Osteocyte (in vitro differentiated cells): ENCODE measurements around the gene TMEM229B. TPM values are rescaled to one million over a fixed set of nuclear protein-coding genes. Genes with fewer than 3 reads are reported as not detected.

ENCODE experiments used
- DNase-seq: peaks from one replicate; pipeline ENCODE4 v3.0.0; 2021; ENCODE audit warnings: mixed read lengths; ENCODE audit not compliant: unreplicated experiment; ENCODE audit errors: extremely low spot score
- H3K27ac Mint-ChIP-seq: one replicate; pipeline ENCODE4 v1.8.0; 2021; ENCODE audit warnings: mild to moderate bottlenecking, mixed read lengths; ENCODE audit not compliant: unreplicated experiment
- H3K27me3 Mint-ChIP-seq: one replicate; pipeline ENCODE4 v1.8.0; 2021; ENCODE audit warnings: mixed read lengths; ENCODE audit not compliant: unreplicated experiment
- H3K36me3 Mint-ChIP-seq: one replicate; pipeline ENCODE4 v1.8.0; 2021; ENCODE audit warnings: mixed read lengths; ENCODE audit not compliant: unreplicated experiment
- H3K4me1 Mint-ChIP-seq: one replicate; pipeline ENCODE4 v1.8.0; 2021; ENCODE audit warnings: mixed read lengths; ENCODE audit not compliant: unreplicated experiment
- H3K4me3 Mint-ChIP-seq: one replicate; pipeline ENCODE4 v1.8.0; 2021; ENCODE audit warnings: mild to moderate bottlenecking, moderate library complexity, mixed read lengths; ENCODE audit not compliant: unreplicated experiment
- H3K9me3 Mint-ChIP-seq: one replicate; pipeline ENCODE4 v1.8.0; 2021; ENCODE audit warnings: mixed read lengths; ENCODE audit not compliant: unreplicated experiment
- CTCF ChIP-seq: fragments of 200-600 bp; sonication (generic); IDR thresholded peaks from 2 replicates; pipeline ENCODE4 v1.5.0; 2021; ENCODE audit warnings: antibody characterized with exemption, mild to moderate bottlenecking, moderate library complexity
- total RNA-seq: library from RNA; stranded (reverse); gene quantifications from 2 replicates; pipeline ENCODE4 v1.2.1, GENCODE V29; 2021

TMEM229B gene
- total RNA-seq, 1 donor from 2014 or later = 0.51 TPM

- H3K9me3 Mint-ChIP-seq = no peaks in the 10 kb centered on the region
- no peaks in the 10 kb centered on the region for H3K4me1 Mint-ChIP-seq
- H3K27ac Mint-ChIP-seq = no peak overlapping the region
- H3K4me3 Mint-ChIP-seq = no peak overlapping the region
- peaks cover 54% of the 10 kb centered on the region for H3K27me3 Mint-ChIP-seq
- no peak for TF ChIP-seq CTCF
- no peaks in the 10 kb centered on the region for H3K36me3 Mint-ChIP-seq
- DNase-seq = no peak
Measured at GRCh38 chr14:67461996-67462395, 26.5 kb downstream of the TMEM229B start.

- H3K27ac Mint-ChIP-seq = no peak overlapping the region
- H3K36me3 Mint-ChIP-seq = no peaks in the 10 kb centered on the region
- TF ChIP-seq CTCF = no peak
- H3K4me1 Mint-ChIP-seq = no peaks in the 10 kb centered on the region
- H3K4me3 Mint-ChIP-seq = no peak overlapping the region
- H3K27me3 Mint-ChIP-seq = peaks cover 52% of the 10 kb centered on the region
- H3K9me3 Mint-ChIP-seq = no peaks in the 10 kb centered on the region
- DNase-seq = no peak
Measured at GRCh38 chr14:67461341-67461985, 27.1 kb downstream of the TMEM229B start.

GRCh38 chr14:67459336-67459735, 29.2 kb downstream of the TMEM229B start:
- no peaks in the 10 kb centered on the region for H3K4me1 Mint-ChIP-seq
- H3K27me3 Mint-ChIP-seq = peaks cover 45% of the 10 kb centered on the region
- H3K36me3 Mint-ChIP-seq = no peaks in the 10 kb centered on the region
- H3K9me3 Mint-ChIP-seq = no peaks in the 10 kb centered on the region
- no peak for DNase-seq
- no peak overlapping the region for H3K4me3 Mint-ChIP-seq
- no peak overlapping the region for H3K27ac Mint-ChIP-seq
- TF ChIP-seq CTCF = no peak

- Mint-ChIP-seq H3K27me3 (peaks cover 43% of the 10 kb centered on the region), H3K27ac (no peak overlapping the region), H3K4me1 (no peaks in the 10 kb centered on the region), H3K4me3 (no peak overlapping the region), H3K36me3 (no peaks in the 10 kb centered on the region), H3K9me3 (no peaks in the 10 kb centered on the region)
- DNase-seq = no peak
- no peak for TF ChIP-seq CTCF
Measured at GRCh38 chr14:67457782-67458181, 30.7 kb downstream of the TMEM229B start.

- Mint-ChIP-seq H3K4me3 (no peak overlapping the region), H3K27ac (no peak overlapping the region), H3K27me3 (peaks cover 38% of the 10 kb centered on the region), H3K36me3 (no peaks in the 10 kb centered on the region), H3K4me1 (no peaks in the 10 kb centered on the region), H3K9me3 (no peaks in the 10 kb centered on the region)
- TF ChIP-seq CTCF = no peak
- no peak for DNase-seq
Measured at GRCh38 chr14:67456732-67457131, 31.8 kb downstream of the TMEM229B start.
